IMR-90 (cell line): ENCODE measurements around the gene TOGARAM2. TPM values are rescaled to one million over a fixed set of nuclear protein-coding genes. Genes with fewer than 3 reads are reported as not detected.

ENCODE experiments used
- ATAC-seq: fragments of 200-7000 bp; cut with Tn5 transposase; 2 replicates; pipeline ENCODE4 v1.9.1; 2020; ENCODE audit warnings: low read depth, mild to moderate bottlenecking, moderate library complexity
- BruUV-seq: library from RNA; stranded (reverse); fragments of 400-500 nt; replicated peaks from 2 replicates; lab custom pipeline; 2021; lab: Mats Ljungman, UMichigan
- CTCF ChIA-PET: fragments of 300-600 bp; formaldehyde crosslinking; extraction: SDS; loops from one replicate; lab custom pipeline; 2021; ENCODE audit warnings: antibody characterized with exemption; lab: Yijun Ruan, JAX
- POLR2A ChIA-PET: fragments of 300-600 bp; sonication (Branson Sonifier 250); formaldehyde crosslinking; loops from one replicate; lab custom pipeline; 2022; ENCODE audit warnings: antibody characterized with exemption; ENCODE audit not compliant: unreplicated experiment; lab: Charles Lee
- DNase-seq: peaks from one replicate; pipeline ENCODE4 v3.0.0; 2013
- H2AFZ ChIP-seq: replicated peaks from 2 replicates; pipeline ENCODE3; 2013; ENCODE audit warnings: low read length, mild to moderate bottlenecking; ENCODE audit not compliant: poor library complexity
- H2AK5ac ChIP-seq: 2 replicates; pipeline ENCODE4 v1.6.1; 2013; ENCODE audit warnings: low read depth, low read length, inconsistent platforms
- H2AK9ac ChIP-seq: replicated peaks from 2 replicates; pipeline ENCODE3; 2013; ENCODE audit warnings: mild to moderate bottlenecking, low read depth, low read length, moderate library complexity; ENCODE audit not compliant: poor library complexity
- H2BK120ac ChIP-seq: 2 replicates; pipeline ENCODE4 v1.6.1; 2013; ENCODE audit warnings: low read depth, low read length, inconsistent platforms
- H2BK15ac ChIP-seq: 3 replicates; pipeline ENCODE4 v1.6.1; 2013; ENCODE audit warnings: low read depth, low read length, inconsistent platforms
- H2BK20ac ChIP-seq: 2 replicates; pipeline ENCODE4 v1.6.1; 2013; ENCODE audit warnings: low read depth, mild to moderate bottlenecking, inconsistent platforms, low read length, moderate library complexity
- H2BK5ac ChIP-seq: 2 replicates; pipeline ENCODE4 v1.6.1; 2013; ENCODE audit warnings: mild to moderate bottlenecking, low read depth, low read length, inconsistent platforms; ENCODE audit not compliant: poor library complexity, severe bottlenecking
- H3K14ac ChIP-seq: replicated peaks from 2 replicates; pipeline ENCODE4 v1.6.1; 2013; ENCODE audit warnings: low read depth, low read length, inconsistent platforms
- H3K18ac ChIP-seq: 2 replicates; pipeline ENCODE4 v1.6.1; 2013; ENCODE audit warnings: low read depth, low read length, control low read depth
- H3K23ac ChIP-seq: 2 replicates; pipeline ENCODE4 v1.6.1; 2013; ENCODE audit warnings: low read depth, low read length, inconsistent platforms
- H3K27ac ChIP-seq: 2 replicates; pipeline ENCODE4 v1.5.1; 2013; ENCODE audit warnings: mild to moderate bottlenecking, control low read depth, low read length; ENCODE audit not compliant: insufficient read depth
- H3K27me3 ChIP-seq: 2 replicates; pipeline ENCODE4 v1.6.1; 2013; ENCODE audit warnings: low read length; ENCODE audit not compliant: control insufficient read depth, insufficient read depth
- H3K36me3 ChIP-seq: 2 replicates; pipeline ENCODE4 v1.6.1; 2013; ENCODE audit warnings: low read length, mixed read lengths; ENCODE audit not compliant: control insufficient read depth, insufficient read depth
- H3K4ac ChIP-seq: 2 replicates; pipeline ENCODE4 v1.6.1; 2013; ENCODE audit warnings: low read depth, low read length, inconsistent platforms
- H3K4me1 ChIP-seq: 2 replicates; pipeline ENCODE4 v1.6.1; 2013; ENCODE audit warnings: low read length, mixed read lengths; ENCODE audit not compliant: control insufficient read depth, insufficient read depth
- H3K4me2 ChIP-seq: 2 replicates; pipeline ENCODE4 v1.6.1; 2013; ENCODE audit warnings: low read depth, mild to moderate bottlenecking, control low read depth, low read length, moderate library complexity
- H3K4me3 ChIP-seq: 2 replicates; pipeline ENCODE4 v1.5.1; 2013; ENCODE audit warnings: low read depth, mild to moderate bottlenecking, control low read depth, low read length, moderate library complexity; ENCODE audit not compliant: insufficient read depth
- H3K56ac ChIP-seq: 2 replicates; pipeline ENCODE4 v1.6.1; 2013; ENCODE audit warnings: low read length, inconsistent platforms; ENCODE audit not compliant: insufficient read depth; ENCODE audit errors: extremely low read depth
- H3K79me1 ChIP-seq, 2 experiments: 2 replicates each; pipeline ENCODE4 v1.6.1; 2013; ENCODE audit warnings: low read length in 2 of 2, inconsistent platforms in 1 of 2, low read depth in 1 of 2
- H3K9ac ChIP-seq: 2 replicates; pipeline ENCODE4 v1.6.1; 2013; ENCODE audit warnings: low read depth, low read length, control low read depth
- H3K9me1 ChIP-seq: 2 replicates; pipeline ENCODE4 v1.6.1; 2013; ENCODE audit warnings: low read length, inconsistent platforms; ENCODE audit not compliant: insufficient read depth
- H3K9me3 ChIP-seq: 2 replicates; pipeline ENCODE4 v1.6.1; 2013; ENCODE audit warnings: low read length; ENCODE audit not compliant: control insufficient read depth, insufficient read depth
- H4K20me1 ChIP-seq: 2 replicates; pipeline ENCODE4 v1.6.1; 2013; ENCODE audit warnings: low read length, inconsistent platforms; ENCODE audit not compliant: insufficient read depth
- H4K5ac ChIP-seq: 2 replicates; pipeline ENCODE4 v1.6.1; 2013; ENCODE audit warnings: mild to moderate bottlenecking, low read depth, low read length, control low read depth
- H4K8ac ChIP-seq, 2 experiments: 2 replicates each; pipeline ENCODE4 v1.6.1; 2013; ENCODE audit warnings: low read depth in 2 of 2, low read length in 2 of 2, control low read depth in 1 of 2, inconsistent platforms in 1 of 2
- H4K91ac ChIP-seq: 2 replicates; pipeline ENCODE4 v1.6.1; 2013; ENCODE audit warnings: low read depth, low read length, inconsistent platforms; ENCODE audit not compliant: insufficient read depth
- BHLHE40 ChIP-seq: fragments of 150-350 bp; IDR thresholded peaks from 2 replicates; pipeline ENCODE4 v1.6.1; 2016; ENCODE audit warnings: mild to moderate bottlenecking, low read depth, low read length
- CEBPB ChIP-seq: IDR thresholded peaks from 2 replicates; pipeline ENCODE4 v1.6.1; 2012; ENCODE audit warnings: low read depth, low read length, improper control_type of control experiment
- MAZ ChIP-seq: IDR thresholded peaks from 2 replicates; pipeline ENCODE4 v1.6.1; 2012; ENCODE audit warnings: low read depth, mild to moderate bottlenecking, low read length, improper control_type of control experiment, moderate library complexity, borderline replicate concordance
- MXI1 ChIP-seq: IDR thresholded peaks from 2 replicates; pipeline ENCODE4 v1.6.1; 2012; ENCODE audit warnings: low read depth, mild to moderate bottlenecking, low read length, moderate library complexity, borderline replicate concordance
- WGBS, 2 experiments: methylation state at CpG; one replicate each; pipeline versions ENCODE4 v1.1.5 to v1.1.7; 2013; ENCODE audit warnings: missing lambda C conversion rate in 2 of 2; ENCODE audit not compliant: insufficient read length in 1 of 2; ENCODE audit errors: extremely low coverage in 2 of 2; 5-methylcytosine and 5-hydroxymethylcytosine counted together
- dilution Hi-C: fragments of 300-500 bp; cut with HindIII; formaldehyde crosslinking; loops from one replicate; pipeline ENCODE4 v1.14.3; 2018; ENCODE audit warnings: low sequenced_read_pairs; ENCODE audit not compliant: unreplicated experiment
- in situ Hi-C: fragments of 300-500 bp; cut with MboI; formaldehyde crosslinking; loops from 3 replicates; pipeline ENCODE4 v1.14.3; 2019; ENCODE audit warnings: low sequenced_read_pairs, inconsistent platforms, mixed read lengths
- intact Hi-C: fragments of 100-400 bp; cut with micrococcal nuclease; formaldehyde crosslinking; loops from 2 replicates; pipeline ENCODE4 v1.10.0; 2022
- polyA plus RNA-seq, 3 experiments: library from polyadenylated mRNA; depleted of rRNA; stranded (reverse); fragments of >200 nt; gene quantifications; 2 replicates each; pipeline ENCODE4 v1.2.3, GENCODE V29; 2012; ENCODE audit warnings: low replicate concordance in 1 of 3
- total RNA-seq: library from RNA; depleted of rRNA; stranded (reverse); fragments of >200 nt; gene quantifications from 2 replicates; pipeline ENCODE4 v1.2.3, GENCODE V29; 2012
- TF ChIP-seq, protein P1 (sequence below): fragments of 150-350 bp; IDR thresholded peaks from 2 replicates; pipeline ENCODE4 v1.6.1; 2016; ENCODE audit warnings: low read depth, mild to moderate bottlenecking, low read length, moderate library complexity, borderline replicate concordance

TOGARAM2 gene
- total and polyA plus RNA-seq, 2 of the 4 experiments (the other 2 are of a cell fraction): under 0.01 to 0.38 TPM

DNA sequence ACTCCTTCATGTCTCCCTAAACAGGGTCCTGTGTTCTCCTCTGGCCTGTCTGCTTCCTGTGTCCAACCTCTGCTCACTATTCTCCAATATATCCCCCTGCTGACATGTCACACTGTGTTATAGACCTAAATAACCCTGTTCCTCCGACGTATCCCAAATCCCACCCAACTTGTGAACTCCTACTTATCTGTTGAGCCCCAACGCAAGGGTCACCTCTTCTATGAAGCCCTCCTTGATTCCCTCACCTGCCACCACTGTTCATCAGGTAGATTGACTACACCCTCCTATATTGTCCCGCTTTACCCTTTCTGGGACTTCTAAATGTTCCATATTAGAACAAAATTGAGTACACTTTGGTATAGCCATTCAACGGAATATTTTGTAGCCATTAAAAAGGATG lies 51.1 kb downstream of the TOGARAM2 start:
- no peak overlapping the region for H2AFZ ChIP-seq
- in situ Hi-C loops (no loop called here), intact Hi-C loops (no loop called here), dilution Hi-C loops (no loop called here)
- H3K27ac ChIP-seq: no peak overlapping the region
- CTCF ChIA-PET: no interaction called here
- POLR2A ChIA-PET: no interaction called here
- no peak overlapping the region for H2BK5ac ChIP-seq
- H3K4me3 ChIP-seq: no peak overlapping the region
- H2AK9ac ChIP-seq: no peak overlapping the region
- no peaks in the 10 kb centered on the region for H3K79me1 ChIP-seq
- peaks cover 6% of the 10 kb centered on the region for H3K4me1 ChIP-seq
- no peak overlapping the region for H4K5ac ChIP-seq
- no peak overlapping the region for H3K18ac ChIP-seq
- H3K9me3 ChIP-seq: no peaks in the 10 kb centered on the region
- peaks cover 3% of the 10 kb centered on the region; the same call in 1 of the 2 replicates for H3K27me3 ChIP-seq
- H2AK5ac ChIP-seq: peak overlapping the region; percentile 37; the same call in 1 of the 2 replicates
- no CpG with 5 or more reads among the region's 5 CpGs for WGBS, 2 experiments
- no peak overlapping the region for H3K4me2 ChIP-seq
- peak overlapping the region; percentile 31; the same call in 1 of the 3 replicates for H2BK15ac ChIP-seq
- BruUV-seq: no TSS peak
- H3K14ac ChIP-seq: no peak overlapping the region
- H3K4ac ChIP-seq: no peak overlapping the region
- H2BK20ac ChIP-seq: no peak overlapping the region
- H2BK120ac ChIP-seq: no peak overlapping the region
- no peak for TF ChIP-seq BHLHE40
- TF ChIP-seq MAZ: no peak
- no peak for TF ChIP-seq MXI1
- TF ChIP-seq, protein P1, sequence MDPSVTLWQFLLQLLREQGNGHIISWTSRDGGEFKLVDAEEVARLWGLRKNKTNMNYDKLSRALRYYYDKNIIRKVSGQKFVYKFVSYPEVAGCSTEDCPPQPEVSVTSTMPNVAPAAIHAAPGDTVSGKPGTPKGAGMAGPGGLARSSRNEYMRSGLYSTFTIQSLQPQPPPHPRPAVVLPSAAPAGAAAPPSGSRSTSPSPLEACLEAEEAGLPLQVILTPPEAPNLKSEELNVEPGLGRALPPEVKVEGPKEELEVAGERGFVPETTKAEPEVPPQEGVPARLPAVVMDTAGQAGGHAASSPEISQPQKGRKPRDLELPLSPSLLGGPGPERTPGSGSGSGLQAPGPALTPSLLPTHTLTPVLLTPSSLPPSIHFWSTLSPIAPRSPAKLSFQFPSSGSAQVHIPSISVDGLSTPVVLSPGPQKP: no peak
- TF ChIP-seq CEBPB: no peak
- peaks cover 14% of the 10 kb centered on the region for H3K9me1 ChIP-seq
- H3K56ac ChIP-seq: no peak overlapping the region
- ATAC-seq (no peak), DNase-seq (no peak)
- no peak overlapping the region for H4K91ac ChIP-seq
- no peaks in the 10 kb centered on the region for H4K20me1 ChIP-seq
- no peak overlapping the region for H3K9ac ChIP-seq
- H4K8ac ChIP-seq: no peak overlapping the region
- no peak overlapping the region for H3K23ac ChIP-seq
- no peaks in the 10 kb centered on the region for H3K36me3 ChIP-seq
